AG08396 (cell line): ENCODE results near the gene CLDN7.
"Not testable (repeated sequence)": the region's sequence is repeated elsewhere in the genome, so short reads cannot be mapped to it uniquely, and the experiment has no call there.

Experiments used
- DNase-seq: peaks from one replicate; pipeline ENCODE4 v3.0.0; 2012; ENCODE audit warnings: low spot score, mixed read lengths

The CLDN7 gene

DNA sequence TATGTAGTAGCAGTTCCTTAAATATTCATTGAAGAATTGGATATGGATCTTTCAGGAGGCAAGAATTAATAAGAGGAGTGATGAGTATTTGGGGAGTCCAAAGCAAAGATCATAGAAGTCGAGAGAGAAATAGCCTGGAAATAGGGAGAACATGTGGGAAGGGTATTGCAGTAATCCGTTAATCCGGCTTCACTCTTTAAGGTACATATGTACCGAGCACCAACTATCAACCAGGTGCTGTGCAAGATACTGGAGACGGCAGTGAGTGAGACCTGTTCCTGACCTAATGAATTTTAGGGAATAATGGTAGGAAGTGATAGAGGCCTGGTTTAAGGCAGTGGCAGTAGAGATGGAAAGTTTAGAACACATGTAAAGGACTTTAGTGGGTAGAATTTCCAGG is 9.2 kb downstream of the CLDN7 start:
- no peak for DNase-seq

DNA sequence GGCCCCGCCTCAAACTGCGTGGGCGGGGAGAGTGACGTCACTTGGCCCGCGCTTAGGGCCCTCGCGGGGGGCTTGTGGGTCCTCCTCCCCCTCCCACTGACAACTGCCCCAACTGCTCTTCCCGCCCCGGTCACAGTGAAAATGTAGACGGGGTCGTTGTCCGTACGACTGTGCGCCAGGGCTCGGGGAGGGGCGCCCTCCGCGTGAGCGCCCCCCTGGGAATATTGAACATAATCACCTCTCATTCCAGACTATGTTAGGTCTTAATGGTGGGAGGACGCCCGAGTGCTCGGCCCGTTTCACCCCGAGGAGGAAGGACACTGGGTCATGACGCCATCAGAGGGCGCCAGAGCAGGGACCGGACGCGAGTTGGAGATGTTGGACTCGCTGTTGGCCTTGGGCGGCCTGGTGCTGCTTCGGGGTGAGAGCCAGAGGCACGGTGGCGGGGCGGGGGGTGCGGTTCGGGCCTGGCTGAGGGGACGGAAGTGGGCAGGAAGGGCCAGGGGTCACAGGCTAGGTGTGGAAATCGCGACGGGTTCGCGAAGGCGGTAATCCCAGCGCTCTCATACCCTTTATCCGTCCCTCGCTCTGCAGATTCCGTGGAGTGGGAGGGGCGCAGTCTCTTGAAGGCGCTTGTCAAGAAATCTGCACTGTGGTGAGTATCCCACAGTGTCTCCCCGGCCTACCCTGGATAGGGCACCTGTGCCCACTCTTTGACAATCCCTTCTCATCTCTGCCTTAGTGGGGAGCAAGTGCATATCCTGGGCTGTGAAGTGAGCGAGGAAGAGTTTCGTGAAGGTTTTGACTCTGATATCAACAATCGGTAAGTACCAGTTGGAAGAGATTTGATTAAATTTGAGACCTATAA is 9.9 kb downstream of the CLDN7 start, which contains the start of gene ELP5:
ELP5 (plus strand) TSS at position 40 of the 868 bp plus-strand sequence; CDS start at position 376, 336 bp downstream.
- DNase-seq = peak; percentile 90

DNA sequence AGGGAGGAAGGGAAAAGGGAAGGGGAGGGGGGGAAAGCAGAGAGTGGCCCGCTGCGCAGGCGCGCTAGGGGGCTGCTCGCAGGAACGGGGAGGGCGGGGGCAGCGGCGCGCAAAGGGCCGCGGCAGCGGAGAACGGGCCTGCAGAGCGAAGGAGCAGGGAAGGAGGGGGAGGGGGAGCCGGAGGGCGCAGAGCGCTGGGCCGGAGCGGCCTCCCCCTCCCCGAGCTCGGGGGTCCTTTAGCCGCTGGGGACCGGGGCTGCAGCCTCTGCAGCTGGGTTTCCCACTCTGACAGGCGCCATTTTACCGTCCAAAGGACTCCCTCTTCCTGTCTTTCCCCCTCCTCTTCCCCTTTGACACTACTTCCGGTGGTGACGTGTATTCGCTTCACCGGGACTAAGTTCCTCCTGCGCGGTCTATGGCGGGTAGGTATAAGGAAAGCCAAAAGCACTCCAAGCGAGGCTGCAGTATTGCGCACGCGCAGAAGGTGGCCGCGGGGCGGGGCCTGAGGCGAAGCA is 10.6 kb downstream of the CLDN7 start, which contains the start of gene CTDNEP1:
CTDNEP1 (minus strand) TSS at position 74 of the 515 bp plus-strand sequence. CDS start 438 bp downstream, outside the sequence.
- DNase-seq = peak; percentile 98

DNA sequence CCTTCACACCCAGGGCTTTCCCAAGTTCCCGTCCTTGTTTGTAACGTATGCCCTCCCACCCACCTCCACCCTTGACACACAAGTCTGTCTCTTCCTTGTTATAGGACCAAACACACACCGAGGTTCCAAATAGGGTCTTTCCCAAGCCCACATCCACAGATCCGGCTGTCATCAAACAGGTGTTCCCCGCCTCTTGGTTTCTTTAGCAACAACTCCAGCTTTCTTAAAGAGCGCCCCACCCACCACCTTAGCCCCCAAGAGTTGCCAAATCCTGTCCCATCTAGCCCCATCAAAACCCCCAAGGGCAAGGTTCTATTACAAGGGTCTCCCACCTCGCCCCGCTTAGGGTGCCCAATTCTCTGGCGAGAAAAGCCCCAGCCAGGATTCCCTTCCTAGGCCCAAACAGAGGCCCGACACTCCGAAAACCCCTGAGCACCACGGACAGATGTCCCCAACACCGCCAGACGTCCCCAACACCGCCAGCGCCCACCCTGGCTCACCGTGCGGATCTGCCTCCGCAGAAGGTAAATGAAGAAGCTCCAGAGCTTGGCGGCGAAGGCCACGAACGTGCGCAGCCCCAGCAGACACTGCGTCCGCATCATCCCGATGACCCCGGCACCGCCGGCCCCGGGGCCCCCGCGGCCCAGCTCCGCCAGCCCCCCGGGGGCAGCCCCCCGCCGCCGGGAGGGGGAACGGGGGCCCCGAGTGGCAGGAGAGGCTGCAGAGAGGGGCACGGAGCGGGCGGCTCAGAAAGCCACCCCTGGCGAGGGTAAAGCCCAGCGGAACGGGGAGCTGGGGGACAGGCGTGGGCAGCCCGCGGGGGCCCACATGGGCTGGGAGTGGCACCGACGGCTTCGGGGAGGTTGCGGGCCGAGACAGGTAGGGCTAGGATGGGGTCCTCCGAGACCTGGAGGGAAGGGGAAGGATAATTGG is 11.3 kb downstream of the CLDN7 start:
- no peak for DNase-seq

DNA sequence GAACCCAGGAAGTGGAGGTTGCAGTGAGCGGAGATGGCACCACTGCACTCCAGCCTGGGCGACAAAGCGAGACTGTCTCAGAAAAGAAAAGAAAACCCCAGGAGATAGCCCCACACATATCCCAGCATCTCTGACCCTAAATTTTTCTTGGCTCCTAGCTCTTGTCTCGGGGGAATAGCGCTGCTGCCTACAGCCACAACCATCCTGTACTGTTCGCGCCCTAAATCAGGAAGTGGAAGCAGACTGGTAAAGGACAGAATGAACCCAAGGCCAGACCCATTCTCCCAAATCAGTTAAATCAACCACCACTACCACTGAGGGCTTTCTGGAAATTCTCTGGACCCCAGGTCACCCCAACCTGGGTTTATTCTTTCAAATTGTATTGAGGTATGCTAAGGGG is 12.4 kb downstream of the CLDN7 start:
- no peak for DNase-seq

DNA sequence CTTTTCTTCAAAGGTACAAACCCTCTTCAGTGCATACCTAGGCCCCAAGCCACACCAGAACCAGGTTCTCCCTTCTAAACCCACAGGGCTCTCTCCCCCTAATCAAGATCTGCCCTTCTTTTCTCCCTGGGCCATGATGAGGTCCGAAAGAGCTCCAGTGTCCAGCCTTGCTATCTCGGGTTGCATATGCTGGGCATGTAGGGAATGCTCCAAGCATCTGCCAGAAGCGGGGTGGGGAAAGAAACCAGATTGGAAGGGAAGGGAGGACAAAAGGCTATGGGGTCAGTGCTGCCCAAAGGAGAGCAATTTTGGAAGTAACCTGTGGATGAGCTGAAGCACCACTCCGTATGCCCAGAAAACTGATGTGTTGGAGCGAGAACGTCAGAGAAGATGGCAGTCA is 13.1 kb downstream of the CLDN7 start:
- DNase-seq = no peak

DNA sequence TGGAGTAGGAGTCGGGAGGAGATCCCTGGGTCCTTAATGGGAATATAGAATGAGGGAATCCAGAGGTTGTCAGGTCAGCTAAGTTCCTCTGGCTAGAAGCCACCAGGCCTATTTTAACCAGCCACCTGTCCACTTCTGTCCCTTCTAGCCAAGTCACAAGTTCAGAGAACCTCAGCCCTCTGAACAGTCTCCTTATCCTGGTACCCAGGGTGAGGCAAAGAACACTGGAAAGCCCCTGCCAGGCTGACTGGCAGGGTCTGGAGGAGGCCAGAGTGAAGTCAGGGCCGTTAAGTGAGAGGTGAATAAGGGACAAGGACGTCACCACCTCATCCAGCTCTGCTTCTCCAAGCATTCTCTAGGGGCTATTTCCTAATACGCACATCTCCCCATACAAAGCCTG is 13.5 kb downstream of the CLDN7 start:
- no peak for DNase-seq

DNA sequence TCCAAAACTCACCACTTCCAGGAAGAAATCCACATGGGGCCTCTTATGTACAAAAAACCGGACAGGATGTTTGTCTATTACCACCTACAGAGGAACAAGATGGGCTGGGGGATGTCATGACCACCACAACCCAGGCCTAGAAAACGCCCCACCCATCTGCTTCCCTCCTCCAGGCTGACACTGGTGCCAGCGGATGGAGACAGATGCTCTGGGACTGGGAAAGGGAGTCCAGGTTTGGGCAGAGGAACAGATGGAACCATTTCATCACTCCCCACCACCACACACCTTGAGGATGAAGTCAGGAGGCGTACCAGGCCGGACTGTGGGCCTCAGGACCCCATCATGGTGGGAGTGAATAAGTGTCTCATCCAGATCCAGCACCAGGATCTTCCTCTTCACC is 15.5 kb downstream of the CLDN7 start:
- no peak for DNase-seq

DNA sequence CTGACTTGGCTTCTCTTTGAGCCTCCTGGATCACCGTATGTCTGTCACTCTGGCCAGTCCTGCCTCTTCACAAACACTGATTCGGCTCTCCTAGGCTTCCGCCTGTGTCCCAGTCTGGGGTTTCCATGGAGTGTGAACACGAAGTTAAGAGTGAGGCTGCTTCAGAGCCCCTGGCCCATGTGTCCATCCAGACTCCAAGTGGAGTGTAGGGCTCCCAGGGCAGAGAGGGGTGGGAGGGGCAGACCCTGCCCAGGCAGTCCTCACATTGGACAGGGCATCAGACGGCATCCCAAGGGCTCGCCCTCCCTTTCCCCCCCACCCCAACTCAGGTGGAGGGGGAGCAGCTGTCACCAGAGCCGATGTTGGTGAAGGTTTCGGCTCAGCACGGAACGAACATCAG is 18.4 kb downstream of the CLDN7 start:
- not testable (repeated sequence) for DNase-seq

DNA sequence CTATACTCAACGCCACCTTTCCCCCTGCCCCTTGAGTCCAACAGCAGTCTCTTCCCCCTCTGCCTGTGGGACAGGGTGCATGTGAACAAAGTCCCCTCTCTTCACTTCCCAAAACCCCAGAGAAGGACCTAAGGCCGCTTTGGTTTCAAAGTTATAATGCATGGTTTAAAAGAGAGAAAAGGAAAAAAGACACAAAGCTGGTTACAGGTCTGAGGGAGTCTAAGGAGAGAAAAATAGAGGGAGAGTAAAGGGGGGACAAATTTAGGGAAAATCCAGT is 18.9 kb downstream of the CLDN7 start:
- no peak for DNase-seq

DNA sequence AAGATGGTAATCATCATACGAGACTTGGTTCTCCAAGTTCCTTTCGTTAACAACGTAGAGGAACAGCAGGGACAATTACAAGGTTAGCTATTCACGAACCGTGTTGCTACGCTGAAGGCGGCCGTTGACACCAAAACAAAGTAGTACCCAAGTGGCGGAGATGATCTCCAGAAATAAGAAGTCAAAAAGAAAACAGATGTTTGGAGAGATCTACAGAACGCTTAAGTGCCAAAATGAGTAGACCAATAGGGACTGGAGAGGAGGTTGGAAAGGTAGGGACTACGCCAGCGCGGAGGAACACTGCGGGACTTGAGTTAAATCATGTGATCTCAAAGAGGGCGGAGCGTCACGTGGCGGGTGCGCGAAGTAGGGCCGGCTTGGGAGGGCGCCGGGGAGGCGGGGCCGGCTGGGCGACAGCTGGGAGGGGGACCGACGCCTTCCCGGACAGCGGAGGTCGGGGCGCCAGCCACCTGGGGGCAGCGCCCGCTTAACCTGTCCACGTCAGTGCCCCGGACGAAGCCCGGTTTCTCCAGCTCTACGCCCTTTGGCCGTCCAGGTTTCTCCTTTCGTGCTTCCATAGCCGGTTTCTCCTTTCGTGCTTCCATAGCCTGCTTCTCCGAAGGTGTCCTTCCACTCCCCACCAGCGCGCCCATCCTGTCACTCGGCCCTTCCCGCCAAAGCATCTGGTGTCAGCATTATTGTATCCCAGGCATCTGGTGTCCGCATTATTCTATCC is 19.4 kb downstream of the CLDN7 start:
- peak; percentile 90 for DNase-seq

DNA sequence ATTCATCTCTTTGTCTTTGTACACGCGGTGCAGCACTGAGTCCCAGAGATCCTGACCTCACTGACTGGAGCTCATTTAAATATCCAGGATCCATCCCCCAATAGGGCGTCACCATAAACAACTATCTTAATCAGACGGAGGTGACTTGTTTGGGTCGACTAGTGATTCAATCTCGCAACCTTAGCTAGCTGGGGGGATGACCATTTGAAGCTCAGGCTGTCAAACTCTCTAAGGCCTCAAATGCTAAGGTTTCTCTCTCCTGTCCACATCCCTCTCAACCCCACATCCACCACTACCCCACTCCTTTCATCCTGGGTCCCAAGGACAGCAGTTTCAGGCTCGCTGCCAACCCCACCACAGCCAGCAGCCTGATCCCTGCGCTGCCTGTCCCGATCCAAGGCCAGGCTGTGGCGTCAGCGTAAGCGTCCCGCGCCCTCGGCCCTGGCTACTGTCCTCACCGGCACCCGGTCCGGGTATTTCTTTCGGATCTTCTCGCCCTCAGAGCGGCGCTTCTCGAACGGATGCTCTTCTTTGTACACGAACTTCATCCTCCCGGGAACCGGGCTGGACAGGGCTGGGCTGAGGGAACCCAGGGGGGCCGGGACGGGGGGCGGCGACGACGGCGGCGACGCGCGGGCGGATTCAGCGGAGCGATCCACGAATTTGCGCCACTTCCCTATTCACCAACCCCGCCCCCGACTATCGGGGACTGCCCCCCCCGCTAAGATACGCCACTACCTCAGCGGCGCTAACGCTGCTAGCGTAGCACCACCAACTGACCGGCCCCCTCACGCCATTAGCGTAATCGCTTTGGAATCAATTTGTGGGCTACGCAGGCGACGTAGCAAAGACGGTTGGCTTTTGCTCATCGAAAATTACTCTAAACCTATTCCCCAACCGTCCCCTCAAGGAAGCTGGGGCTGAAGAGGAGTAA is 20.2 kb downstream of the CLDN7 start, which contains the start of gene GABARAP:
GABARAP (minus strand) TSS at position 667 of the 934 bp plus-strand sequence; CDS start at position 548, 119 bp downstream.
- peak; percentile 88 for DNase-seq

DNA sequence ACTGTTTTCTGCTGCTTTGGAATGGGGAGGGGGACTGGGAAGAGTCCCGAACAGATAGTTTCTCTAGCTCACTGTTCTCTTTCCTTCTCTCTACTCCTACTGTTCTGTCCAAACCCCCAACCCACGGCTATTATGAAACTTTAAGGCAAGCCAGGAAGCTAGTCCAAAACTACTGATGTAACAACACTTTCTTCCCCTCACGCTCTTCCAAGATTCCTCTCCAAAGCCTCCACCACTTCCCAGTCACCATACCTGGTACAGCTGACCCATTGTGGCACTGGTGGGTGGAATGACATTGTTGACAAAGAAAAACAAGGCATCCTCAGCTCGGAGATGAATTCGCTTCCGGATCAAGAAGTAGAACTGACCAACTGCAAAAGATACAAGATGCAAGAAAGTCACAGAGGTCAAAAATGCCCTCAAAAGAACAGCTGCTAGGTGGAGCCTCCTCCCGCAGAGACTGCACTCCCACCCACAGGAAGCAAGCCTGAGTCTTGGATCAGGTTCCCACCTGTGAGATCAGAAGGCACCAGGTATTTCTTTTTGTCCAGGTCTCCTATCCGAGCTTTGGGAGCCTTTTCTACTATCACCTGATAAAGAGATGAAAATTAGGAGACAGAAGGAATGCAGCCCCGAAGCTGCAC is 21.1 kb downstream of the CLDN7 start:
- no peak for DNase-seq

DNA sequence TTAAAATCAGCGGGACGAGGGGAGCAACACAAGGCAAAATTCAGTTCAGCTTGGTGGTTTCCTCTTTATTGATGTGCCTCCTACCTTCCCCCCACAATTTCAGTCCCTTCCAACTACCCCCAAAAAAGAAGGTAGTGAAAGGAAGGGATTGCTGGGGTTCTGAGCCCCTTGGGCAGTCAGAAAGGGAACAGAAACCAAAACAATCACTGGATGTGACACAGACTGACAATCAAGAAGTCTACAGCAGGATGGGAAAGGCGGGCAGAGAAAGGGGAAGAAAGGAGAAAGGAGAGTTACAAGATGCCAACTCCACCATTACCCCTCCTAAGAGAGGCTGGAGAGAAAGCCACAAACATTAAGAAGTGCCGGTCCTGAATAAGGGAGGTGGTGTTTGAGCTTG is 21.9 kb downstream of the CLDN7 start:
- DNase-seq = no peak

DNA sequence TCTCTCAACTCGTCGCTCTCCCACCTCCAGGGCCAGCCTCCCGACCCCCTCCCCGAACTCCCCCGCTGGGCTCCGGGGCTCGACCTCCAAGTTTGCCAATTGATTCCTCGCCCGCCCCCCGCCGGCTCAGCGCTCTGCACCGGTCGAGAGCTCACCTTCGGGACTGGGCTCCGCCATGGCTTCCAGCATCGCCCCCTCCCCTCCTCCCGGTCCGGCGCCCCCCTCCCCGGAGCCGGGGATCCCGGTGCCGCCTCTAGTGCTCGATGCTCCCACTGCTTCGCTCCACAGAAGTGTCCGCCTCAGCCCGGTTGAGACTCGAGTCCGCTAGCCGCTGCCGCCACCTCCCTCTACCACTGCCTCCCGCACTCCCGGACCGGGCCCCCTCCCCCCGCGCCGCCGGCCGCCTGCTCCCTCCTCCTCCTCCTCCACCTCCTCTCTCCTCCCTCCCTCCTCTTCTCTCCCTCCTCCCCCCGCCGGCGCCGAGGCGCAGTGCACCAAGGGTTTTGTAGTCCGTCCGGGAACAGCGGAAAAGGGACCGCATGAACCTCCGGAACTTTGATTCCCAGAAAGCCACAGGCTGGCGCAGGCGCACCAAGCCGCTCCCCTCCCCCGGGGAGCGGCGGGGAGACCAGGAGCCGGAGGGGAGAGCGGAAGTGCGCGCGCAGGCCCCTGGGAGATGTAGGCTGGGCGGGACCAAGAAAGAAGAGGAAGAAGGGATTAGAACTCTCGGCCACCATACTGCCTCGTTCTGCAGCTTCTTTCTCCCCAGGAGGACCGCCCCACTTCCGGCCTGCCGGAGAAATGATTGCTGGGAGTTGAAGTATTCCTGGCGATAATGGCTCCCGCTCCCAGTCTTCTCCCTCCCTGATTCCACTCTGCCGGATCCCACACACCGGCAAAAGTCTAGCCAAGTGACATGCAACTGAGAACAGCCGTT is 22.9 kb downstream of the CLDN7 start, which contains the start of gene PHF23:
PHF23 (minus strand) TSS at position 367 of the 937 bp plus-strand sequence; CDS start at position 189, 178 bp downstream.
- peak; percentile 99 for DNase-seq

DNA sequence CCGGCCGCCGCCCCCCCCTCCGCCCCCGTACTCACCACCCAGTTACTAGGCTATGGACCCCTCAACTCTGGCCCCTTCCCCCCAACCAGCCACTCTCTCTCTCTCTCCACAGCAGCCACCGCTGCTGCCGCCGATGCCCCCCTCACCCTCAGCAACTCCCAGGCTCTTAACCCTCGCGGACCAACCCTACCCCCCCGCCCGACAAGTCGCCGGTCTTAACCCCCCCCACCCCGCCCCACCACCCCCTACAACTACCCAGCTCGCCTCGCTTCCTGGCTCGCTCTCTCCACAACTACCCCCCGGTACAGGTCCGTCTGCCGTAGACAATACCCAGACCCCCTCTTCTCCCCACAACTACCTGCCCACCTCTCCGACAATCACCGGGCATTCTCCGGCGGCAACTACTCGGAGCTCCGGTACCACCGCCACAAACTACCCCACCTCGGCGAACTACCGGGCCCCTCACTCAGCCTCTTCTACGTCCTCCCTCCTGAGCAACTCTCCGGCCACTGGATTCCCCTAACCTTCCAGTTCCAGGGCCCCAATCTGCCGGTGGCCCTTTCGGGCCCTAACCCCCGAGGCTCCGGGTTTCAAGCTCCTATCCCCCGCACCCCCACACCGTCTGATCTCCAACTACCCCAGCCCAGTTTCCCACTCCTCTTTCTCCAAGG is 23.7 kb downstream of the CLDN7 start:
- no peak for DNase-seq

DNA sequence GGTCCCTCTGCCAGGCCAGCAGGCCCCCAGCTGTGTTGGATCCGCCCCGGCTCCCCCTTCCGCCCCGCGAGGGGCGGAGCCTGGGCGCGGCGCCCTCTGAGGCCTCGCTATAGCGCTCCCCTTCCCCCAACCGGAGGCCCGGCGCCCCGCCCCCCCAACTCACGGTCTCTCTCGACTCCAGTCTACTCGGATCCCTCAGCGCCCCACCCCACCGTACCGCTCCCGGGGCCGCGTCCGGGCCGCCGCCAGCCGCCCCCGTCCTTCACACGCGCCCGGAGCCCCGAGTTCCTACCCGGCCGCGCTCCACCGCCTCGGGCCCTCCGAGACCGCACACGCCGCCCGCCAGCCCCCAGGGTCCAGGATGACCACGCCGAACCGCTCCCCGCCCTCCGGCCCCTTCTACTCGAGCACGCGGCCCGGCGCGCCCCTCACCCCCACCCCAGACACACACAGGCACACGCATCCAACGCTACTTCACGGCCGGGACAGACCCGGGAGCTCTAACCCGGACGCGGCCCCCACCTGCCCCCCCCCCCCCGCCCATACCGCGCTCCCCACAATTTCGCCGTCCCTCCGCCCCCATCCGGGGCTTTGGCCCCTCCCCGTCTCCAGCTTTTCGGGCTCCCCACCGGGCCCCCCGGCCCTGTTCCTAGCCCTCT is 24.4 kb downstream of the CLDN7 start:
- DNase-seq = peak; percentile 80

DNA sequence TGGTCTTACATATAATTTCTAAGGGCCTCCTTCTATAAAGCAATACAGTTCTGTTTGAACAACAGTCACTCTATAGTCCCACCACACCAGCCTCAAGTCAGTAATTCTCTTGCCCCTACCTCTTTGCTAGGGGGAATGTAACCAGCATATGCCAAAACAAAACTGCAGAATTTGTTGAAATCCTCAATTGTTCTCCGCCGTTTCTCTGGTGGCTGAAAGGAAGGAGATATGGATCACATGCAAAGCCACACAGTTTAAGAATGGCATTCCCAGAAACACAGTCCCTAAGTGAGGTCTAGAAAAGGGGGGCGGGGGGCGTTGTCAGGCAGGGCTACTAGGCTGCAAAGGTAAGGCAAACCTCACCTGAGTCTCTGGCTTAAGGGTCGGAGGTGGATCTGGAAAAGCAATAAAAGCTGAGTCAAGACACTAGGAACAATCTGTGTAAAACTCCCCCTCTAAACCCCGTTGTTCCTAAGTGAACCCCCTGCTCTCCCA is 25.0 kb downstream of the CLDN7 start:
- no peak for DNase-seq
